Measurements from ENCODE around the gene GATM.

The GATM gene

DNA sequence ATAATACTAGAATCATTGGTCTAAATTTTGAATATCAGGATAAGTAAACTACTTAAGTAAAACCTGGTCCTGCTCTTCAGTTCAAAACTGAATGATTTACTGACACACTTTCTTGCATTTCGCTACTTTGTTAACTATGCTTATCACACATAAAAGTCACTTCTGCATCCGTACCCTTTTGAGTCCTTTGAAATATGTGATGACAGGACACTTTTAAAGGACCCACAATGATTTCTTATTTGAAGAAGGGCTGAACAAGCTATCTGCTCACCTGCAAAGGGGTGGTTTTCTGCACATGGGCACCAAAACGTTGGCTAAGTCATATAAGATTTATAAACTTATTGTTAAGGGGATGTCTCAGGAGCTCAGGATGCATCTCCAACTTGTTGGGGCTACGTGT, 15.0 kb downstream of the GATM start:
- DNase-seq (ENCODE audit: extremely low spot score) = no peak
- POLR2A ChIA-PET = interaction anchor here (2.1 kb wide), 1 partner anchor 39 kb away, joined by 8 read pairs; a partner anchor contains a TSS
- CTCF ChIA-PET = interaction anchor here (0.7 to 1.1 kb wide), 2 partner anchors 10 to 58 kb away, joined by 3 to 4 read pairs; no protein-coding TSS in a partner anchor
- TF ChIP-seq FOXA1 (IDR thresholded peaks at IDR 0.05) (no peak), L3MBTL2 (conservative IDR thresholded peaks at IDR 0.05) (no peak), HDGF (IDR thresholded peaks at IDR 0.05; ENCODE audit: borderline replicate concordance) (no peak), SP1 (IDR thresholded peaks at IDR 0.05) (no peak), FOXM1 (IDR thresholded peaks at IDR 0.05; ENCODE audit: borderline replicate concordance) (no peak), NFRKB (IDR thresholded peaks at IDR 0.05) (no peak), TARDBP (IDR thresholded peaks at IDR 0.05) (no peak), SUZ12 (IDR thresholded peaks at IDR 0.05) (no peak), FOXK2 (IDR thresholded peaks at IDR 0.05) (no peak), CTBP1 (IDR thresholded peaks at IDR 0.05; ENCODE audit: borderline replicate concordance) (no peak), ZNF384 (IDR thresholded peaks at IDR 0.05) (no peak)
- TF ChIP-seq, protein P1, sequence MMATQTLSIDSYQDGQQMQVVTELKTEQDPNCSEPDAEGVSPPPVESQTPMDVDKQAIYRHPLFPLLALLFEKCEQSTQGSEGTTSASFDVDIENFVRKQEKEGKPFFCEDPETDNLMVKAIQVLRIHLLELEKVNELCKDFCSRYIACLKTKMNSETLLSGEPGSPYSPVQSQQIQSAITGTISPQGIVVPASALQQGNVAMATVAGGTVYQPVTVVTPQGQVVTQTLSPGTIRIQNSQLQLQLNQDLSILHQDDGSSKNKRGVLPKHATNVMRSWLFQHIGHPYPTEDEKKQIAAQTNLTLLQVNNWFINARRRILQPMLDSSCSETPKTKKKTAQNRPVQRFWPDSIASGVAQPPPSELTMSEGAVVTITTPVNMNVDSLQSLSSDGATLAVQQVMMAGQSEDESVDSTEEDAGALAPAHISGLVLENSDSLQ (IDR thresholded peaks at IDR 0.05) = no peak

DNA sequence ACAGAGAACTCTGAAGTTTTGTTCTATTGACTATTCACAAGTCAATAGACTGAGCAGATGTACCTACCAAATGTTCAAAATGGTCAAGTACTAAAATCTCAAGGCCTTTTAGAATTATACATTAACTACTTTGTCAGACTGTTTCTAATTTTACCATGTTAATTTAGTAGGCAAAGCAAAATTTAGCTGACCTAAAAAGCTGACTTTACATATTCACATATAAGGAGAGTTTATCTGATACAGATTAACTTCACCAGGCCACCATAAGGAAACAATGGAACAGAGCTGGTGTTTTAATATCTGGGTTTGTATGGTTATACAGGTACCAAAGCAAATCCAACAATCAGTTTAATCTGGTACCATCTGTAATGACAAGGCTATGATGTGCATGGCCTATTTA, 15.9 kb downstream of the GATM start:
- TF ChIP-seq SP1 (IDR thresholded peaks at IDR 0.05) (no peak), TARDBP (IDR thresholded peaks at IDR 0.05) (no peak), ARNT (IDR thresholded peaks at IDR 0.05) (no peak), BHLHE40 (IDR thresholded peaks at IDR 0.05; ENCODE audit: borderline replicate concordance) (no peak)
- TF ChIP-seq, protein P1 (IDR thresholded peaks at IDR 0.05) = no peak
- DNase-seq (ENCODE audit: extremely low spot score) = no peak
- ChIA-PET POLR2A (no interaction called here), CTCF (interaction anchor here (1.1 kb wide), 1 partner anchor 9 kb away, joined by 4 read pairs; no protein-coding TSS in a partner anchor)

DNA sequence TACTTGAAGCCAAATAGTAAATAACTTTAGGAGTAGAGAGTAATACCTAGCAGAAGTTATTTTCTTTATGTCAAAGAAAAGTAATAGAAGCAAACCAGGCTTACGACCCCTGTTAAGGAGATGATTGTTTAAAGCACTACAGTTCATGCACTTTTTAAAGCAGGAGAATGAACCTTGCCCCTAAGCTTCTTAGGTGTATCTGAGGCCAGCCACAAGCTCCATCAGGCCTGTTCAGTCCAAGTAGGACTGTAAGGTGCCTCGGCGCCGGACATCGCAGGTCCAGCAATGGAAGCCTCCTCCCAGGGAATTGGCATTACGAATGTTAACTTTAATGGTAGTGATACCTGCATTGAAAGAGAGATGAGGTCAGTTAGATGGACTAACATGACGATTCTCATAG, 16.5 kb downstream of the GATM start:
- no peak for DNase-seq (ENCODE audit: extremely low spot score)
- ChIA-PET POLR2A (no interaction called here), CTCF (no interaction called here)
- TF ChIP-seq CTBP1 (IDR thresholded peaks at IDR 0.05; ENCODE audit: borderline replicate concordance) (no peak), FOXM1 (IDR thresholded peaks at IDR 0.05; ENCODE audit: borderline replicate concordance) (no peak), LEF1 (IDR thresholded peaks at IDR 0.05; ENCODE audit: borderline replicate concordance) (no peak), FOXA1 (IDR thresholded peaks at IDR 0.05) (no peak), ZNF384 (IDR thresholded peaks at IDR 0.05) (no peak), SUZ12 (IDR thresholded peaks at IDR 0.05) (no peak), BHLHE40 (IDR thresholded peaks at IDR 0.05; ENCODE audit: borderline replicate concordance) (no peak), L3MBTL2 (conservative IDR thresholded peaks at IDR 0.05) (no peak), NFRKB (IDR thresholded peaks at IDR 0.05) (no peak), TARDBP (IDR thresholded peaks at IDR 0.05) (no peak), FOXK2 (IDR thresholded peaks at IDR 0.05) (no peak)
- TF ChIP-seq, protein P1 (IDR thresholded peaks at IDR 0.05) = no peak

DNA sequence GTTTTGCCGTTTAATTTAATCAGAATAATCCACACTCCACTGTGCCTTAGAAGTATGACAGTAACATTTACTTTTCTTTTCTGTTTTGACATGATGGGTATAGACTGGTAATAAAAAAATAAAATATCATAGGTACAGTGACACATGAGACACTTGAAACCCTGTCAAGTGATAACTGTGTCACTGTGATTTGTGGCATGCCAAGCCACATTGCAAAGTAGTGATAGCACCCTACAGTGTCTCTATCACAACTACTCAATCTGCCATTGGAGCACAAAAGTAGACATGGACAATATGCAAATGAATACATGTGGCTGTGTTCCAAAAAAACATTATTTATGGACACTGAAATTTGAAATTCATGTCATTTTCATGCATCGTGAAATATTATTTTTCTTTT, 22.5 kb downstream of the GATM start:
- no peak for TF ChIP-seq FOXM1 (IDR thresholded peaks at IDR 0.05; ENCODE audit: borderline replicate concordance)
- no peak for TF ChIP-seq L3MBTL2 (conservative IDR thresholded peaks at IDR 0.05)
- TF ChIP-seq NFRKB (IDR thresholded peaks at IDR 0.05) = no peak
- TF ChIP-seq BHLHE40 (IDR thresholded peaks at IDR 0.05; ENCODE audit: borderline replicate concordance) = no peak
- no peak for TF ChIP-seq ELF4 (IDR thresholded peaks at IDR 0.05)
- TF ChIP-seq, protein P1 (IDR thresholded peaks at IDR 0.05) = no peak
- no peak for TF ChIP-seq FOXK2 (IDR thresholded peaks at IDR 0.05)
- TF ChIP-seq ZNF384 (IDR thresholded peaks at IDR 0.05) = no peak
- no peak for TF ChIP-seq LEF1 (IDR thresholded peaks at IDR 0.05; ENCODE audit: borderline replicate concordance)
- CTCF ChIA-PET = no interaction called here
- POLR2A ChIA-PET = no interaction called here
- no peak for DNase-seq (ENCODE audit: extremely low spot score)

DNA sequence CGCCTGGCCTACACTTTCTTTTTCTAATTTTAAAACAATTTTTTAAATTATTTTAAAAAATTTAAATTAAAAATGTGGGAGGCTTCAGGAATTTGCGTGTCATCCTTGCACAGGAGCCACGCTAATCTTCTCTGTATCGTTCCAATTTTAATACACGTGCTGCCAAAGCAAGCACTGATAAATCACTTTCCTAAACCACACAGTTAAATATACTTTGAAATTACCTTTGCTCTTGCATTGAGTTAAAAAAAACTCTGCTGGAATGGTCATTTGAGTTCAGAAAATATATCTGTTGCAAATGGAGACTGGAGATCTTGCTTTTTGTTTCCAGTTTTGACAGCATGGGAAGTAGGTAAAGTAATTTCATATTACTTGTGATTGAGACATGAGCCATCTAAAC, 23.6 kb downstream of the GATM start:
- POLR2A ChIA-PET = no interaction called here

DNA sequence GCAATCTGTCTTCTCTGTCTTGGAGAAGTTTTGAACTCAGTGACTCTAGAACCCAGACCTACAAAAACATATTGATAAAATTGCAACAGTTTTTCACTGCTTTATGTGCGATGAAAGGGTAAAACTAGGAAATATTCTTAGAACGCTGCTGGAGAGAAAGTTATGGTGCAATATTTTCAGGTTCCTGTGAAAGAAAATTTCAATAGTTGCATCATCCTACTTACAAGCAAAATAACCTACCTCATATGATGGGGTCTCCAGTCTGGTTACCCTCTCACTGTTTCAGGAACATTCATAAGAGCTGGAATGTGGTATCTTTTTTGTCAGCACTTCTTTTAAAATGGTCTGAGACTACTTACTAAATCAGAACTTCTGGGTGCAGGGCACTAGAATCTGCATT, 27.1 kb downstream of the GATM start:
- CTCF ChIA-PET = interaction anchor here (0.6 kb wide), 1 partner anchor 50 kb away, joined by 4 read pairs; no protein-coding TSS in a partner anchor
- DNase-seq (ENCODE audit: extremely low spot score) = no peak
- POLR2A ChIA-PET = no interaction called here
- TF ChIP-seq ELF4 (IDR thresholded peaks at IDR 0.05) (no peak), FOXK2 (IDR thresholded peaks at IDR 0.05) (no peak), LEF1 (IDR thresholded peaks at IDR 0.05; ENCODE audit: borderline replicate concordance) (no peak), SUZ12 (IDR thresholded peaks at IDR 0.05) (no peak), ZNF384 (IDR thresholded peaks at IDR 0.05) (no peak), L3MBTL2 (conservative IDR thresholded peaks at IDR 0.05) (no peak), TARDBP (IDR thresholded peaks at IDR 0.05) (no peak), ARNT (IDR thresholded peaks at IDR 0.05) (no peak), HDGF (IDR thresholded peaks at IDR 0.05; ENCODE audit: borderline replicate concordance) (no peak), BHLHE40 (IDR thresholded peaks at IDR 0.05; ENCODE audit: borderline replicate concordance) (no peak), CTBP1 (IDR thresholded peaks at IDR 0.05; ENCODE audit: borderline replicate concordance) (no peak), FOXM1 (IDR thresholded peaks at IDR 0.05; ENCODE audit: borderline replicate concordance) (no peak), FOXA1 (IDR thresholded peaks at IDR 0.05) (no peak), NFRKB (IDR thresholded peaks at IDR 0.05) (no peak), SP1 (IDR thresholded peaks at IDR 0.05) (no peak)
- TF ChIP-seq, protein P1 (IDR thresholded peaks at IDR 0.05) = no peak

More for the DNA sequence above, 23.6 kb downstream of the GATM start:
- CTCF ChIA-PET = no interaction called here
- no peak for DNase-seq (ENCODE audit: extremely low spot score)
- TF ChIP-seq SP1 (IDR thresholded peaks at IDR 0.05) (no peak), ARNT (IDR thresholded peaks at IDR 0.05) (no peak)

Data from HEK293T (cell line).